HG03575 (cell line): ENCODE results near the gene PLPPR3.

Experiments
- ATAC-seq: cut with Tn5 transposase; IDR thresholded peaks from one replicate; pipeline ENCODE4 v1.9.1; 2021; ENCODE audit not compliant: unreplicated experiment, insufficient number of reproducible peaks, low FRiP score; ENCODE audit errors: extremely low read depth

The PLPPR3 gene

GRCh38 chr19:812747-813218 lies 9.0 kb downstream of the PLPPR3 start:
- ATAC-seq: no peak

GRCh38 chr19:812049-812746 lies 9.6 kb downstream of the PLPPR3 start:
- ATAC-seq: no peak

GRCh38 chr19:811506-812048 lies 10.2 kb downstream of the PLPPR3 start:
- no peak for ATAC-seq

- no peak for ATAC-seq
Measured at GRCh38 chr19:810883-811489, 10.8 kb downstream of the PLPPR3 start.

- ATAC-seq: no peak
Measured at GRCh38 chr19:810077-810855, 11.5 kb downstream of the PLPPR3 start.

- ATAC-seq: no peak
Measured at GRCh38 chr19:808423-808775, 13.4 kb downstream of the PLPPR3 start.

- no peak for ATAC-seq
Measured at GRCh38 chr19:807627-808422, 13.9 kb downstream of the PLPPR3 start.

GRCh38 chr19:806815-807421 lies 14.8 kb downstream of the PLPPR3 start:
- ATAC-seq: no peak

- no peak for ATAC-seq
Measured at GRCh38 chr19:805600-806550, 15.9 kb downstream of the PLPPR3 start.

- no peak for ATAC-seq
Measured at GRCh38 chr19:805166-805551, 16.6 kb downstream of the PLPPR3 start.

GRCh38 chr19:804419-805165 lies 17.2 kb downstream of the PLPPR3 start:
- no peak for ATAC-seq

GRCh38 chr19:803686-804418 lies 17.9 kb downstream of the PLPPR3 start:
- ATAC-seq: no peak

- no peak for ATAC-seq
Measured at GRCh38 chr19:803099-803561, 18.6 kb downstream of the PLPPR3 start.

- no peak for ATAC-seq
Measured at GRCh38 chr19:802498-803098, 19.2 kb downstream of the PLPPR3 start.

- ATAC-seq: no peak
Measured at GRCh38 chr19:801861-802497, 19.8 kb downstream of the PLPPR3 start.
